H1 (cell line): Measurements from ENCODE around the gene GALNTL6. TPM values are rescaled to one million over a fixed set of nuclear protein-coding genes. Genes with fewer than 3 reads are reported as not detected.
A peak's percentile ranks its signal among the peaks of the same experiment; 100 is the strongest.

Experiments used
- CTCF ChIA-PET: fragments of 300-600 bp; sonication (Branson Sonifier 250); formaldehyde crosslinking; loops from one replicate; lab custom pipeline; 2021; ENCODE audit not compliant: partially characterized antibody; lab: Charles Lee
- POLR2A ChIA-PET: fragments of 300-600 bp; sonication (Branson Sonifier 250); formaldehyde crosslinking; loops from one replicate; lab custom pipeline; 2021; ENCODE audit warnings: inconsistent platforms; ENCODE audit not compliant: partially characterized antibody; lab: Charles Lee
- DNase-seq, 2 experiments: peaks; one replicate each; pipeline versions ENCODE4 v3.0.0 to v3.0.0-alpha.2; 2010 to 2022; ENCODE audit warnings: low spot score in 2 of 2, low read depth in 1 of 2, mixed read lengths in 1 of 2
- FAIRE-seq: peaks from 2 replicates; lab custom pipeline; 2011; peaks lifted over from hg19 to GRCh38; lab: Jason Lieb, UNC
- H2AFZ ChIP-seq: 2 replicates; pipeline ENCODE4 v1.8.1; 2012; ENCODE audit warnings: low read length, inconsistent platforms
- H2AK5ac ChIP-seq: 2 replicates; pipeline ENCODE4 v1.6.1; 2013; ENCODE audit warnings: low read depth, low read length
- H2BK120ac ChIP-seq: replicated peaks from 2 replicates; pipeline ENCODE3; 2013; ENCODE audit warnings: low read depth, low read length, inconsistent platforms
- H2BK12ac ChIP-seq: 2 replicates; pipeline ENCODE4 v1.6.1; 2013; ENCODE audit warnings: low read depth, low read length
- H2BK15ac ChIP-seq: 2 replicates; pipeline ENCODE4 v1.6.1; 2013; ENCODE audit warnings: low read length
- H2BK20ac ChIP-seq: 2 replicates; pipeline ENCODE4 v1.6.1; 2013; ENCODE audit warnings: low read length
- H2BK5ac ChIP-seq: 2 replicates; pipeline ENCODE4 v1.6.1; 2013; ENCODE audit warnings: low read depth, low read length
- H3K14ac ChIP-seq: 2 replicates; pipeline ENCODE4 v1.6.1; 2013; ENCODE audit warnings: inconsistent platforms; ENCODE audit not compliant: insufficient read length
- H3K18ac ChIP-seq: 2 replicates; pipeline ENCODE4 v1.6.1; 2013; ENCODE audit warnings: low read length; ENCODE audit errors: extremely low read depth
- H3K23ac ChIP-seq: 2 replicates; pipeline ENCODE4 v1.6.1; 2013; ENCODE audit warnings: inconsistent platforms; ENCODE audit not compliant: insufficient read length
- H3K23me2 ChIP-seq: 2 replicates; pipeline ENCODE4 v1.6.1; 2013; ENCODE audit warnings: low read depth, low read length
- H3K27ac ChIP-seq: 2 replicates; pipeline ENCODE4 v1.6.1; 2011; ENCODE audit warnings: low read depth, low read length, inconsistent platforms
- H3K27me3 ChIP-seq, 4 experiments: replicated peaks in 1 of 4; 1 replicate in 1 of 4; 2 replicates in 3 of 4; pipeline versions ENCODE4 v1.6.1 to v1.8.1; 2011 to 2013; ENCODE audit warnings: low read length in 3 of 4, mild to moderate bottlenecking in 3 of 4, inconsistent platforms in 2 of 4, mixed read lengths in 2 of 4, moderate library complexity in 1 of 4; ENCODE audit not compliant: control insufficient read depth in 3 of 4, insufficient read depth in 3 of 4; ENCODE audit errors: extremely low read depth in 1 of 4
- H3K36me3 ChIP-seq, 4 experiments: 2 replicates each; pipeline versions ENCODE4 v1.6.1 to v1.8.1; 2011 to 2013; ENCODE audit warnings: mild to moderate bottlenecking in 4 of 4, low read length in 3 of 4, moderate library complexity in 2 of 4, control low read depth in 1 of 4, inconsistent platforms in 1 of 4; ENCODE audit not compliant: insufficient read depth in 4 of 4, control insufficient read depth in 2 of 4
- H3K4ac ChIP-seq: replicated peaks from 2 replicates; pipeline ENCODE3; 2013; ENCODE audit warnings: low read length, low read depth, mixed read lengths, inconsistent platforms; ENCODE audit not compliant: insufficient read length
- H3K4me1 ChIP-seq, 4 experiments: replicated peaks in 1 of 4; 1 replicate in 1 of 4; 2 replicates in 3 of 4; pipeline versions ENCODE4 v1.6.1 to v1.8.1; 2011 to 2013; ENCODE audit warnings: low read length in 3 of 4, inconsistent platforms in 2 of 4, mixed read lengths in 1 of 4; ENCODE audit not compliant: insufficient read depth in 4 of 4, control insufficient read depth in 3 of 4
- H3K4me2 ChIP-seq, 2 experiments: 2 replicates each; pipeline versions ENCODE4 v1.6.1 to v1.8.1; 2011 to 2013; ENCODE audit warnings: low read depth in 2 of 2, low read length in 2 of 2, control low read depth in 1 of 2, inconsistent platforms in 1 of 2, mild to moderate bottlenecking in 1 of 2; ENCODE audit not compliant: insufficient read depth in 1 of 2
- H3K4me3 ChIP-seq, 4 experiments: fragments of 200-600, 300-600 bp in 1 of 4; sonication (generic), shearing (Covaris generic), sonication (Bioruptor Twin) in 1 of 4; 2 replicates each; pipeline versions ENCODE4 v1.5.1 to v1.8.1; 2011 to 2016; ENCODE audit warnings: low read length in 4 of 4, low read depth in 3 of 4, control low read depth in 2 of 4, inconsistent platforms in 2 of 4, mild to moderate bottlenecking in 2 of 4, mixed read lengths in 1 of 4, moderate library complexity in 1 of 4; ENCODE audit not compliant: insufficient read depth in 2 of 4; ENCODE audit errors: extremely low read depth in 1 of 4
- H3K56ac ChIP-seq: replicated peaks from 2 replicates; pipeline ENCODE3; 2013; ENCODE audit warnings: low read depth, mild to moderate bottlenecking, mixed read lengths, low read length, inconsistent platforms; ENCODE audit not compliant: insufficient read length
- H3K79me1 ChIP-seq: 2 replicates; pipeline ENCODE4 v1.6.1; 2013; ENCODE audit warnings: low read depth, low read length, control low read depth
- H3K79me2 ChIP-seq, 2 experiments: 2 replicates each; pipeline versions ENCODE4 v1.6.1 to v1.8.1; 2012 to 2013; ENCODE audit warnings: low read length in 2 of 2, mild to moderate bottlenecking in 2 of 2, inconsistent platforms in 1 of 2; ENCODE audit not compliant: insufficient read depth in 2 of 2, control insufficient read depth in 1 of 2
- H3K9ac ChIP-seq, 4 experiments: replicated peaks in 1 of 4; 1 replicate in 1 of 4; 2 replicates in 3 of 4; pipeline versions ENCODE4 v1.6.1 to v1.8.1; 2011 to 2013; ENCODE audit warnings: low read depth in 3 of 4, low read length in 3 of 4, control low read depth in 2 of 4, mild to moderate bottlenecking in 2 of 4, moderate library complexity in 2 of 4, inconsistent platforms in 1 of 4; ENCODE audit errors: extremely low read depth in 1 of 4
- H3K9me3 ChIP-seq, 2 experiments: 2 replicates each; pipeline versions ENCODE4 v1.6.1 to v1.8.1; 2012 to 2013; ENCODE audit warnings: mild to moderate bottlenecking in 2 of 2, moderate library complexity in 2 of 2, control low read depth in 1 of 2, inconsistent platforms in 1 of 2, low read depth in 1 of 2, low read length in 1 of 2, mixed read lengths in 1 of 2; ENCODE audit not compliant: insufficient read depth in 2 of 2
- H4K20me1 ChIP-seq, 2 experiments: replicated peaks in 1 of 2; 2 replicates each; pipeline versions ENCODE3 to v1.8.1; 2011 to 2013; ENCODE audit warnings: inconsistent platforms in 2 of 2, low read length in 2 of 2, mild to moderate bottlenecking in 1 of 2; ENCODE audit not compliant: insufficient read depth in 2 of 2, control insufficient read depth in 1 of 2
- H4K5ac ChIP-seq: 2 replicates; pipeline ENCODE4 v1.6.1; 2013; ENCODE audit warnings: low read length, low read depth, mixed read lengths, inconsistent platforms; ENCODE audit not compliant: insufficient read length
- H4K8ac ChIP-seq: 2 replicates; pipeline ENCODE4 v1.8.0; 2013; ENCODE audit warnings: mild to moderate bottlenecking, moderate library complexity, low read length, inconsistent platforms; ENCODE audit not compliant: insufficient read depth; ENCODE audit errors: extremely low read depth
- H4K91ac ChIP-seq: replicated peaks from 2 replicates; pipeline ENCODE3; 2013; ENCODE audit warnings: low read length, mixed read lengths, inconsistent platforms; ENCODE audit not compliant: insufficient read length
- CTCF ChIP-seq, 3 experiments: IDR thresholded peaks; 1 replicate in 2 of 3; 2 replicates in 1 of 3; pipeline versions ENCODE4 v1.5.1 to v1.6.1; 2011; ENCODE audit warnings: low read length in 3 of 3, mild to moderate bottlenecking in 3 of 3, inconsistent platforms in 2 of 3, low read depth in 1 of 3, moderate library complexity in 1 of 3; ENCODE audit not compliant: insufficient read depth in 1 of 3; ENCODE audit errors: control extremely low read depth in 1 of 3
- JUN ChIP-seq: IDR thresholded peaks from 2 replicates; pipeline ENCODE4 v1.6.1; 2011; ENCODE audit warnings: low read depth, mild to moderate bottlenecking, improper control_type of control experiment, low read length
- RAD21 ChIP-seq, 2 experiments: IDR thresholded peaks in 1 of 2; conservative IDR thresholded peaks in 1 of 2; 2 replicates each; pipeline ENCODE4 v1.6.1; 2011; ENCODE audit warnings: low read depth in 2 of 2, low read length in 2 of 2, improper control_type of control experiment in 1 of 2, inconsistent platforms in 1 of 2, mild to moderate bottlenecking in 1 of 2, moderate library complexity in 1 of 2
- WGBS, 2 experiments: shearing (Covaris generic) in 1 of 2; methylation state at CpG; one replicate each; pipeline versions ENCODE4 v1.1.6 to v1.1.7; 2013 to 2015; ENCODE audit warnings: low lambda C conversion rate in 2 of 2, mixed read lengths in 2 of 2, inconsistent platforms in 1 of 2, low coverage in 1 of 2, missing lambda C conversion rate in 1 of 2; ENCODE audit not compliant: insufficient replicate concordance in 2 of 2, insufficient coverage in 1 of 2, insufficient read length in 1 of 2; ENCODE audit errors: extremely low coverage in 1 of 2, missing lambda C conversion rate in 1 of 2; 5-methylcytosine and 5-hydroxymethylcytosine counted together
- polyA plus RNA-seq, 7 experiments: library from polyadenylated mRNA; depleted of rRNA in 3 of 7; stranded (reverse) in 5 of 7; unstranded in 2 of 7; fragments of >200 nt in 5 of 7; fragments of 200-250 nt in 2 of 7; gene quantifications; 1 replicate in 5 of 7; 2 replicates in 1 of 7; 4 replicates in 1 of 7; pipeline versions ENCODE4 v1.2.1 to v1.2.3, GENCODE V29; 2011 to 2013; ENCODE audit warnings: missing spikeins in 2 of 7, mixed read lengths in 2 of 7
- total RNA-seq: library from RNA; stranded (reverse); fragmentation: NEBNext Ultra II Directional; extraction: Animal tissue kit (Norgen Biotek cat#: 25700); gene quantifications from 2 replicates; pipeline ENCODE4 v1.2.1, GENCODE V29; 2021

GALNTL6 gene
- total and polyA plus RNA-seq, 2 of the 8 experiments (the other 6 are each of a cell fraction or from before 2014, with no cell fraction given) = 0.03 to 0.32 TPM

- peak in 1 of 2 experiments; percentile 3 for DNase-seq
- ChIA-PET POLR2A (no interaction called here), CTCF (interaction anchor here (0.6 kb wide), 1 partner anchor 29 kb away, joined by 3 read pairs; no protein-coding TSS in a partner anchor)
- Histone ChIP-seq H2AFZ (no peak overlapping the region), H3K4me2 (no peak overlapping the region), H4K20me1 (no peaks in the 10 kb centered on the region), H3K27ac (no peak overlapping the region), H3K23ac (no peak overlapping the region), H4K5ac (no peak overlapping the region), H4K91ac (no peak overlapping the region), H3K4ac (no peak overlapping the region), H2BK5ac (no peak overlapping the region), H2BK12ac (no peak overlapping the region), H2BK20ac (no peak overlapping the region), H3K9ac (no peak overlapping the region), H3K27me3 (no peaks in the 10 kb centered on the region), H3K18ac (no peak overlapping the region), H3K4me3 (no peak overlapping the region), H3K79me2 (no peaks in the 10 kb centered on the region), H2AK5ac (no peak overlapping the region), H2BK15ac (no peak overlapping the region), H4K8ac (no peak overlapping the region), H3K23me2 (no peaks in the 10 kb centered on the region), H3K79me1 (no peaks in the 10 kb centered on the region), H3K14ac (no peak overlapping the region), H3K4me1 (peaks cover 0 to 2% (median under 1%) of the 10 kb centered on the region in 4 experiments; a peak in 2 of 7 replicates), H3K36me3 (no peaks in the 10 kb centered on the region), H3K9me3 (no peaks in the 10 kb centered on the region), H3K56ac (no peak overlapping the region), H2BK120ac (no peak overlapping the region)
- no peak for FAIRE-seq
- WGBS, 2 experiments = 45% methylated on average over 4 of the region's 4 CpGs; no CpG with 5 or more reads in 1 of the 2 experiments
- TF ChIP-seq CTCF (IDR thresholded peaks at IDR 0.05; ENCODE audit: control extremely low read depth in 1 of 3, insufficient read depth in 1 of 3, low read depth in 1 of 3, low read length in 3 of 3) = peak; percentile 15 to 39 (median 34); a peak in 3 of 4 replicates
- peak; percentile 58 to 59 for TF ChIP-seq RAD21 (IDR thresholded peaks at IDR 0.05 in 1 of 2, conservative IDR thresholded peaks at IDR 0.05 in 1 of 2; ENCODE audit: low read depth in 2 of 2, low read length in 2 of 2)
- TF ChIP-seq JUN = no peak
Observed at GRCh38 chr4:172596206-172596605, 783.0 kb downstream of the GALNTL6 start.
